Measurements from ENCODE around the gene NES.
A peak's percentile ranks its signal among the peaks of the same experiment; 100 is the strongest.

NES gene

GRCh38 chr1:156681196-156681960, 4.2 kb upstream of the NES start:
- DNase-seq, result no peak

- no peak for DNase-seq
These were observed 2.8 kb upstream of the NES start for GRCh38 chr1:156680056-156680455.

DNA sequence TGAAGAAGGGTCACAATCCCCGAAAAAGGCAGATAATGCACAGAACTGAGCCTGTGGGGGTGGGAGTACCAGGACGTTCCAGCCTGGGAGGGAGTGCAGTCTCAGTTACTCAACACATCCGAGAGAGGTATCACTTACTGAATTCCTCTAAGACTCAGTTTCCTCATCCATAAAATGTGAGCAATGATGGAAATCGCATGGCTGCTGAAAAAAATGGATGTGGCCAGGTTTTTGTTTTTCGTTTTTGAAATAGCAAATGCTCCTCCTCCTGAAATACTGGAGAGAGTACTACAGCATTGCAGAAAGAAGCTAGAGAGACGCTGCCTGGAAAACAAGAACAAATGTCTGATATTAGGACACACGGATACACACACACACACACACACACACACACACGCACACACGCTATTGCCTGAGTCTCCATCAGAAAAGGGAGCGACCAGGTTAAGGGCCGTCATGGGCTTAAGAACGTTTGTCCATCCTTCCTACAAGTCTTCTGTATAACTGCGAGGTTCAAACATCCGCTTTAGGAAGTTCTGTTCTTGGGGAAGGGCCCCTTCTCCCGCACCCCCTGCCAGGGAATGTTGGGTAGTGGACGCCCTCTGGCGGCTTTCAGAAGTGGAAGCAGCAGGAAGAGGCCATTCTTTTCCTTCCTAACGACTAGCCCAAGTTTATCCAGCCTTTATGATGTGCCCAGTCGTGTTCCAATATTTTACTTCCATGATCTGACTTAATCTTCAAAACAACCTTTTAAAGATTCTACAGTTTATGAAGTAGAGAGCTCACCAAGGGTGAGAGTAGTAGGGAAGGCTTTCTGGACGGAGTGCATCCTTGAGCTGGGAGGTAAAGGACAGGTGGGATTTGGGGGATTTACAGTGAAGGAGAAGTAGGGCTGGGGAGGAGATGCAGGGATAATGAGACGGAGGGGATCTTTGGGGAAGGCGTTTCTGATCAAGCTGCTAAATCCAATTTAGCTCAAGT, 699 bp upstream of the NES start:
- DNase-seq, result peak; percentile 67

GRCh38 chr1:156676114-156676819, 940 bp downstream of the NES start:
- no peak for DNase-seq

DNA sequence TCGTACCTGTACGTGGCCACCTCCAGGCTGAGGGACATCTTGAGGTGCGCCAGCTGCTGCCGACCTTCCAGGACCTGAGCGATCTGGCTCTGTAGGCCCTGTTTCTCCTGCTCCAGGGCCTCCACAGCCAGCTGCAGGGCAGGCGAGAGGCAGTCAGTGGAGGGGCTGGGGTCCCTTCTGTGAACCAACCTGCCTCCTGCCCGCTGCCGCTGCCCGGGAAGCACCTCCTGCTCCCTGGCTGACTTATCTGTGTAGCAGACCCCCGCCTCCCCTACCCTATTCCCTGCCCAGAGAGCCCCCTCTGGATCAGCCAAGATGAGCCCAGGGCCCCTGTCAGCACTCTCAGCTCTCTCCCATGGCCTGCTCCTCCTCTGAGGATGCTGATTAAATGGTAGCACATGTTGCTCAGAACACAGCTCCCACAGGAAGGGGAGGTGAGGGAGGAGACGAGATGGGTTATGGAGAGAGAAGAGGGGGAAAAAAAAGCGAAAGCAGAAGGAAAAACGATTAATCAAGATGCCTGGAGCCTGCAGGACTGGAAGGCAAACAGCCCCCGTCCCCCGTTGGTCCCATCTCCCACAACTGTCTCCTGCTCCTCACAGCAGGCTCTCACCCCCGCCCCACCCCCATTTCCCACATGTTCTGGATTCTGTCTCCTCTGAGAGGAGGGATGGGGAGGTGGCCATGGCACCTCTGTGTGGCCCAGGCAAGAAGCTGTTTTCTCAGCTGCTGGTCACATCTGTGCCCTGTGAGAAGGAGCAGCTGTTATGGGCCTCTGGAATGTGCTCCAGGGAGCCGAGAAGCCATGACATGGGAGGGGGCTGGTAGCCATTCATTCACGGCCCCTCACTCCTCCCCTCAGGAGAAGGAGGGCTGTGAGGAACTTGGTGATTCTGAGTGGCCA, 1.7 kb downstream of the NES start:
- peak; percentile 17 for DNase-seq

DNA sequence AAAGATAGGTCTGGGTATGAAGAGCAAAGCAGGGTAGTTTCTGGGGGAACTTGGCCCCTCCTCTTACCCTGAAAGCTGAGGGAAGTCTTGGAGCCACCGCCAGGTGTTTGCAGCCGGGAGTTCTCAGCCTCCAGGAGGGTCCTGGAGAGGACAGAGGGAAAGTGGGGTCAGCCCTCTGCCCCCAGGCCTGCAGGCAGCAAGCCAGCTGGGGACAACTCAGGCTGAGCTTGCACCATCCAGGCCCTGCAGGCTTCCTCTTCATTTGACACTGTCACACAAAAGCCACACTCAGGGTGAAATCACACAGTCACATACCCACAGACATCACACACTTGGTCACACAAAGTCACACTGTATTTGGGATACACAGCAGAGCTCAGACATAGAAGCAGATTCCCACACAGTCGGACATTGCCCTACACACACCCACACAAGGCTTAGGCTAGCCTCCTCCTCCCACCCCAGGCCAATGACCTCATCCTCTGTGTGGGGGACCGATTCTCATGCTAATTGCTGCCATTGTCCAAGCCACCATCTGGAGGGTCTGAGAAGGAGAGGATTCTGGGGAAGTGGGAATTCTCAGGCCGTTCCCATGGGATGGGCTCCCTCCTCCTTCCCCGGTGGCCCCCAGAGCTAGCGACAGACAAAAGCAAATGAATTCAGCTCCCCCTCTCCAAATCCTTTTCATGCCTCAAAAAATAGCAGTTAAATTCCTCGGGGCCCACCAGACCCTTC, 3.7 kb downstream of the NES start:
- DNase-seq, result no peak

GRCh38 chr1:156671804-156672203, 5.4 kb downstream of the NES start:
- DNase-seq, result no peak

- DNase-seq, result no peak
These were observed 6.4 kb downstream of the NES start for GRCh38 chr1:156670791-156671190.

GRCh38 chr1:156670359-156670758, 6.8 kb downstream of the NES start:
- DNase-seq, result no peak

GRCh38 chr1:156669794-156670193, 7.4 kb downstream of the NES start:
- DNase-seq, result no peak

DNA sequence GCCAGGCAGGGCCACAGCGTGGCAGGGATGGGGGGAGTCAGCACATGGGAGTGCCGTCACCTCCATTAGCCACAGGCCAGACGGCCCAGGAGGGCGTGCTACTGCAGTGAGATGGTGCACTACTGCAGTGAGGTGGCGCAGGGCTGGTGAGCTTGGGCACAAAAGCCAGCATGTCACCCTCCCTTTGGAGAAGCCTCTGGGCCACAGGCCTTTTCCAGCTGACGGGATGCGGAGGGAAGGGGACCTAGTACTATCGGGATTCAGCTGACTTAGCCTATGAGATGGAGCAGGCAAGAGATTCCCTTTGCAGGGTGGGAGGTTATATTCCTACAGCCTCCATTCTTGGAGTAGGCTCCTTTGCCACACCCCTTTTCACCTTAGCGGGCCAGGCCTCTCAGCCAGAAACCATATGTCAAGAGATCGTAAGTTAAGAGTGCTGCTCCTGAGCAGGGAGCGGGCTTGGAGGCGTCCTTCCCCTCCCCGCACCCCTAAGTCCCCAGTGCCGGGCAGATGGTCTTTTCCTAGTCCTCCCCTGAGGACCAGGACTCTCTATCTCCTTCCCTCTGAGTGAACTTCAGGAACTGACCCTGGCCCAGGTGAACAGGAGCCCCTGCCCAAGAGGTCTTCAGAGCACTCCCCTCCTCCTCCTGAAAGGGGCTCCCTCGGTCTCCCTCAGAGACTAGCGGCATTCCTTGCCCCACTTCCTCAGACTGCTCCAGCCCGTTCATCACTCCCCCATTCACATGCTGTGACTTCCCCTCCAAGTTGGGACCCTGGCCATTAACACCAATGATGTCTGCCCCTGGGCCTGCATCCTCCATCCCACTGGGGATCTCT, 8.2 kb downstream of the NES start:
- DNase-seq, result no peak

GRCh38 chr1:156667968-156668709, 9.1 kb downstream of the NES start:
- DNase-seq, result no peak

- DNase-seq, result no peak
These were observed 9.6 kb downstream of the NES start for GRCh38 chr1:156667610-156667967.

DNA sequence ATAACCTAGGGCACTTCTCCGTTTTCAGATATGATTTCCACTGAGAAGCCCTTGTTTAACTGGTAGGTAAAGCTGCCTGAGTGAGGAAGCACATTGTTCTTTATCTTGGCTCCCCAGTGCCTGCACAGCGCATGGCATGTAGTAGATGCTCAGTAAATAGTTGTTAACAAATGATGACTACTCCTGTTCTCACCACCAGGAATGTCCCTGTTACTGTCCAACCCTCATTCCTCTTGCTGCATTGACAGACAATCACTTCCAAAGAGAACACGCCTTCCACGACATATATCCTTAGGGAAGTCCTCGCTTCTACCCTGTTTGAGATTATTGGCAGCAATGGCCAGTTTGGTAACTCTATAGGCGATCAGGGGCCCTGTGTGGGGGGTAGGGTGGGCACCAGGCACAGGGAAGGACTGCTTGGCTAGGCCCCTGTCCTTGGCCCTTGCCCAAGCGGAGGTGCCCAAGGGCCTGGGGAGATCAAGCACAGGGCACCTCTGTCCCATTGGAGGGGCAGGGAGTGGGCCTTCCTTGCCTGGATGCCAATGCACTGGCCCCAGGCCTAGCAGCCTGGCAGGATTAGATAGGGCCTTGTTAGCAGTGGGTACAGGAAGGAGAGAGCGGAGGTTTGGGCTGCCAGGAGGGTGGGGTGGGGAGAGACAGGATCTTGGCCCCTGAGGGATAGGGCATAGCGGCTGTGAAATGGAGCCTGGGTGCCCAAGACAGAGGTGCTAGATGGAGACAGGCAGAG, 10.2 kb downstream of the NES start:
- no peak for DNase-seq

DNA sequence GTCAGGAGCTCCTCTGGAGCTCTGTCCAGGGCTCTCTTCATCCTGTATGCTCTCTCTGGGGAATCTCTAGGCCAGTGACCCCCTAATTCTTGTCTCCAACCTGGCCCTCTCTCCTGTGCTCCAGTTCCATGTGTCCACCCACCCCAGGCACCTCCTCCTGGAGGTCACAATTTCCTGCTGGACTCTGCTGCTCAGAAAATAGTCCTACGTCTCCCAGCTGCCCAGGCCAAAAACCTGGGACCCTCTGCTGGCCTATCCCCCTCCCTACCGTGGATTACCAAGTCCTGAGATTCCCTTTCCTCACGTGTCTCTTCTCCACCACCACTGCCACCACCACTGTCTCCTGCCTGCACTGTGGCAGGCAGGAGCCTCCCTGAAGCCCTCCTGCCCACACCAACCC, 11.7 kb downstream of the NES start:
- DNase-seq, result no peak

DNA sequence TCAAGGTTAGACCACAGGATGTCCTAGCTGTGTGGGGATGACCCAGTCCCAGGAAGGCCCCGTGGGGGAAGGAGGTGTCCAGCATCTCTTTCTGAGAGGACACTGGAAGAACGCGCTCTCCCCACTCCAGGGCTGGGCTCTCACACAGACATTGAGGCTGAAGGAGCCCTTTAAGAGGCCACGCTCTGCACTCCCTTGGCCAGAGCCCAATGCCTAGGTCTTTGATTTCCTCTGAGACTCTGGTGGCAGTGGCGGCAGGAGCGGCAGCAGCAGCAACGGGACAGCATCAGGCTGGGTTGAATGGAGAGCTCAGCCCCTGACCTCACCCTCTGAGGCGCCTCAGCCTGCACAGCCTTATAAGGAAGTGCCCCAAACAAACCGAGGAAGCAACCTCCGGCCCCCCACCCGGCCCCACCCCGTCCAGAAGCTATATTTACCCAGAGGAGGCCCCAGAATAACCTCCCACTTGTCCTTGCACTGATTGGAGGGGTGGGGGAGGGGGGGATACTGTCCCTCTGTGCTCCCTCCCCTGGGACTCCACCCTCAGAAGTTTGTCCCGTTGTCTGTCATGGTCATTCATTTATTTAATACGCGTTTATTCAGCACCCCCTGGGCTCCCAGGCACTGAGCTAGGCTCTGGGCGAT, 12.3 kb downstream of the NES start:
- no peak for DNase-seq

GRCh38 chr1:156664046-156664766, 13.0 kb downstream of the NES start:
- DNase-seq, result peak; percentile 46

DNA sequence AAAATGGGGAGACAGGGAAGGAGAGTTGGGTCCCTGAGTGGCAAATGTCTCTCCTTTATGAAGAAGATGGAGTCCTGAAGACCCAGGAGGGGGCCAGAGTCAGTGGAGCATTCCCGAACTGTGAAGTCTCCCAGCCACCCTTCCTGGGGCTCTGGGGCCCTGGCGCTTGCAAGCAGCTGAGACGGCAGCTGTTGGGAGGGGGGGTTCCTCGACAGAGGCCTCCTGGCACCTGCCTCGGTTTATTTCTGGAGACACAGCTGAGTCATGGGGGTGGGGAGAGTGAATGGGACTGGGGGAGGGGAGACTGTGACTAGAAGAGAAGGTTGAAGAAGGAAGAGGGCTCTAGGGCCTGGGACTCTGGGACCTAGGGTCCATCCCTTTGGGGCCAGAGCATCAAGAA, 14.0 kb downstream of the NES start:
- peak; percentile 83 for DNase-seq

Data from SHP77 treated with DMSO at 0.1 percent for 48 hours (cell line).